Upper lobe of left lung (tissue), 4 donors: Measurements from ENCODE around the gene EIPR1.

Experiments used
- POLR2A ChIP-seq, 4 donors: fragments of 450-650 bp; IDR thresholded peaks; one replicate each; pipeline ENCODE4 v1.5.1; 2016 to 2017; ENCODE audit warnings: antibody characterized with exemption in 4 of 4, mild to moderate bottlenecking in 2 of 4
- POLR2AphosphoS5 ChIP-seq, 2 donors: sonication (generic); formaldehyde crosslinking; IDR thresholded peaks; one replicate each; pipeline ENCODE4 v1.5.1; 2017; ENCODE audit warnings: antibody characterized with exemption in 2 of 2
- TF ChIP-seq, protein P1 (sequence below), 6 experiments: fragments of 450-650 bp in 4 of 6; fragments of 200-600 bp in 2 of 6; sonication (generic) in 2 of 6; IDR thresholded peaks; one replicate each; pipeline ENCODE4 v1.5.1; 2016 to 2019; ENCODE audit warnings: antibody characterized with exemption in 6 of 6

DNA sequence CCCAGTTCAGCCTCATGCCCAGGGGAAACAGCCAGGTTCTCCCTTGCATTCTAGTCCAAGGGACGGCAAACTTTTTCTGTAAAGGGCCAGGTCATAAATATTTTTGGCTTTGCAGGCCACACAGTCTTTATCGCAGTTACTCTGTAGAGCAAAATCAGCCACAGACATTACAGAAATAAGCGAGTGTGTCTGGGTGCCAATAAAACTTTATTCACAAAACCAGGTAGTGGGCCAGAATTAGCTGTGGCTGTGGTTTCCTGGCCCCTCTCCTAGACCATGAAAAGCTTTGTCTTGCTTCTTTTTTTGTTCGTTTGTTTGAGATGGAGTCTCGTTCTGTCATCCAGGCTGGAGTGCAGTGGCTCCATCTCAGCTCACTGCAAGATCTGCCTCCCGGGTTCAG, 80.1 kb downstream of the EIPR1 start:
- TF ChIP-seq POLR2A (IDR thresholded peaks at IDR 0.05) = no peak
- no peak for TF ChIP-seq POLR2AphosphoS5 (IDR thresholded peaks at IDR 0.05)
- TF ChIP-seq, protein P1, sequence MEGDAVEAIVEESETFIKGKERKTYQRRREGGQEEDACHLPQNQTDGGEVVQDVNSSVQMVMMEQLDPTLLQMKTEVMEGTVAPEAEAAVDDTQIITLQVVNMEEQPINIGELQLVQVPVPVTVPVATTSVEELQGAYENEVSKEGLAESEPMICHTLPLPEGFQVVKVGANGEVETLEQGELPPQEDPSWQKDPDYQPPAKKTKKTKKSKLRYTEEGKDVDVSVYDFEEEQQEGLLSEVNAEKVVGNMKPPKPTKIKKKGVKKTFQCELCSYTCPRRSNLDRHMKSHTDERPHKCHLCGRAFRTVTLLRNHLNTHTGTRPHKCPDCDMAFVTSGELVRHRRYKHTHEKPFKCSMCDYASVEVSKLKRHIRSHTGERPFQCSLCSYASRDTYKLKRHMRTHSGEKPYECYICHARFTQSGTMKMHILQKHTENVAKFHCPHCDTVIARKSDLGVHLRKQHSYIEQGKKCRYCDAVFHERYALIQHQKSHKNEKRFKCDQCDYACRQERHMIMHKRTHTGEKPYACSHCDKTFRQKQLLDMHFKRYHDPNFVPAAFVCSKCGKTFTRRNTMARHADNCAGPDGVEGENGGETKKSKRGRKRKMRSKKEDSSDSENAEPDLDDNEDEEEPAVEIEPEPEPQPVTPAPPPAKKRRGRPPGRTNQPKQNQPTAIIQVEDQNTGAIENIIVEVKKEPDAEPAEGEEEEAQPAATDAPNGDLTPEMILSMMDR (IDR thresholded peaks at IDR 0.05) = no peak
